SK-N-DZ (cell line): ENCODE measurements around the gene KHDRBS2.

ENCODE experiments used
- DNase-seq: peaks from one replicate; pipeline ENCODE4 v3.0.0-alpha.2; 2015; ENCODE audit warnings: low spot score

KHDRBS2 gene

DNA sequence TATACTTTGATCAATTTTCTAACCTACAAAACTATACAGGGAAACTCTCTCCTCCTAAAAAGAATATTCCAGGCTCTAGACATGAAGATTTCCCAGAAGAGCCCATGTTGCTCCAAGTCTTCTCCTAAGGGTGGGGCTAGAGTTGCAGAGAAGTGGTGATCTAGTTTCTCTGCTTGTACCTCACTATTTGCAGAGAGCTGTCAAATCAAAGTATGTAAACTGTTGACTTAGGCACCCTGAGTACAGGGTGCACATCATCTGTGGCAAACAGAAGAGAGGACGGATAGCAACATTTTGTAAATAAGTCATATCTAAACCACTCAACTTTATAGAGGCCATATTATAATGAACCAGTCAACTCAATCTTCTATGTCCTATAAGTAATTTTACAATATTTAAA is 250.1 kb downstream of the KHDRBS2 start:
- DNase-seq: no peak

DNA sequence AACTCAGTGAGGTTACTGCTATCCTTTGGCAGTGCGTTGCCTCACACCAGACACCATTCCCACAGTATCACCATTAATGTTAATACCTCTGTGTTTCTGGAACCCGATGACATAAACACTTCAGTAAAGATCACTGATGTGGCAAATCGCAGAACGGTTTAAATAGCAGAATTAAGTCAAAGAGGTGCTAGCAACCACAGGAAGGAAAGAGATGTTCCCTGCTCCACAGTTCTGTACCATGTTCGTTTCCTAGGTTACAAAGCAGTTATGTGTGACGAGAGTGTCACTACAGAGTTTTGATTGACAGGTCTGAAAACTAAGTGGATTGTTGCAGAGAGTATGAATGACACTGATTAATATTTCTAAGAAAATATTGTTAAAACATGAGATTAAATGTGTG is 272.3 kb downstream of the KHDRBS2 start:
- no peak for DNase-seq

- DNase-seq: no peak
These were observed 276.6 kb downstream of the KHDRBS2 start for GRCh38 chr6:62009445-62009844.

- DNase-seq: no peak
These were observed 296.4 kb downstream of the KHDRBS2 start for GRCh38 chr6:61989616-61990015.

- DNase-seq: no peak
These were observed 305.4 kb downstream of the KHDRBS2 start for GRCh38 chr6:61980622-61981021.

DNA sequence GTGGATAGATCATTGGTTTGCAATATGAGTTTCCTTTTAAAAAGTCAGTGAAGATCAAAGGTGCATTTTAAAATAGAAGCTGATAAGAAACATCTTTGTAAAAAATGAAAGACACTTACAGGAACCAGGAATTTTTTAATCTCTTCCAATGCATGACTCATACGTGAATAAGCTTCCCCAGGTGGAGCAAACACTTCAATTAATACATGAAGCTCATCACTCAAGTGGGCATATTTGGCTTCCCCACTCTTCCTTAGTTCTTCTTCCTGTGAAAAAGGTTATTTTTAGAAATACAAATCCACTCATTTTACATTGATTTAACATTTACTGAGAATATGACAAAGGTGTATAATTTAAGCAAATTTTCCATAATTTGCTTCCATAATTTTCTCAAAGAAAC is 308.1 kb downstream of the KHDRBS2 start:
- no peak for DNase-seq

- no peak for DNase-seq
These were observed 308.9 kb downstream of the KHDRBS2 start for GRCh38 chr6:61977099-61977498.

DNA sequence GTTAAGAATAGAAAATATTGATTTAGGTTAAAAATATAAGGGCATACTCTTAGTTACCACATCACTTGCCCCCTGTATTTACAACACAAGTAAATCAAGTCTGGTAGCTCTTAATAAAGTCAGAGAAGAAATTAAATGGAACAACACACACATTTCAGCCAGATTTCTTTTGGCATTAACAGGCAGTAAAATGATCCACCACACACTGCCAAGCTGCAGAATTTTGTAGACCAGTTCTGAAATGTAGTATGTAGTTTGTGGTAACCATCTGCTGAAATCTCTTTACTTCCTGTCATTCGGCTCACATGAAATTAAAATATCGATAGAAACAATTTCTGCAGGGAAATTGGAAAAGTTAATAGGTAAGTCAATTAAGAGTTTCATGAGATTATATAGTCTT is 326.8 kb downstream of the KHDRBS2 start:
- DNase-seq: no peak

GRCh38 chr6:61953851-61954250 is 332.2 kb downstream of the KHDRBS2 start:
- DNase-seq: no peak

DNA sequence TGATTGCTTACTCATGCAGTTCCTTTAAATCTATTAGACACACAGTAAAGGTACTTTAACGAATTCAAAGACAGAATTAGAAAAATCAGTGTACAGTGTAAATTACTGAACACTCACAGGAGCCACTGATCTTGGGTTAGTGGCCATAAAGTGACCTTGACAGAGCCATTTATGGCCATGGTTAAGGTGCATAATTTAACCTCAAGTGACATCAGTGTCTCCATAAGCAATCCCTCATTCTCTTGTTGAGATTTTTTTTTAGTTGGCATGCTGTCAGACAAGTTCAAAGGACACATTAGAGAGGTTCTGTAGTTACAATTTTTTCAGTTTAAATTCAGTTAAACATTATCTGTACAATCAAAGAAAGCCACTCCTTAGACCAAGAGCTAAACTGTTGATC is 334.4 kb downstream of the KHDRBS2 start:
- DNase-seq: no peak

DNA sequence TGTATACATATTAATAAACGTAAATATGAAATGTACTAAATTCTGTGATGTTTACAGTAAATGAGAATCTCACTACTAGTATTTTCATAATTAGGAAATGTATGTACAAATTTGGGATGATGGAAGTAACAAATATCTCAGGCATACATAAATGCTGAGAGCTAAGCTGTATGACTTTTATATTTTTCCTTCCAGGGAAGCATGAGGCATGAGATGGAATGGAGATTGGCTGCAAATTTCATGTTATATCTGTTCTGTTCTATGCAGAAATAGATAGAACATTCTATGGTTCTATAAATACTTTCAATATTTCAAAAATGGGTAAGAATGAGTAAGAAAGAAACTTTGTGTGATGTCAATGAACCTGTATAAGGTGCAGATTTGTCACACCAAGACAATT is 335.2 kb downstream of the KHDRBS2 start:
- DNase-seq: no peak

DNA sequence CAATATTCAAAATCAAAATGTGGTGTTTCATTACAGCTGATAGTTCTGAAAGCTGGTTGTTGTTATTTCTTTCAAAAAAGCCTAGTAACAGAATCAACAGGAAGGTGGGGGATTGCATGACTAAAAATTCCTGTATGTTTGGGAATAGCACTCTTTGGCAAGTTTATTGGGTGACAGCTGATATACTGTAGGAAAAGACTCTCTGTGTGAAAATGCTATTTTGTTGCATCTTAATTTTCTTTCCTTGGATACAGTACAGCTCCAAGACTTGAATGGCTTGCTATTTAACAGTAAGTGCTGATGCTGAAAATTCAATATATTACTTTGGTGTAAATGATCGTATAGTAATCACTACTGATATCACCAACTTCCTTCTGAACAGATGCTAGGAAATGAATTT is 336.1 kb downstream of the KHDRBS2 start:
- no peak for DNase-seq

DNA sequence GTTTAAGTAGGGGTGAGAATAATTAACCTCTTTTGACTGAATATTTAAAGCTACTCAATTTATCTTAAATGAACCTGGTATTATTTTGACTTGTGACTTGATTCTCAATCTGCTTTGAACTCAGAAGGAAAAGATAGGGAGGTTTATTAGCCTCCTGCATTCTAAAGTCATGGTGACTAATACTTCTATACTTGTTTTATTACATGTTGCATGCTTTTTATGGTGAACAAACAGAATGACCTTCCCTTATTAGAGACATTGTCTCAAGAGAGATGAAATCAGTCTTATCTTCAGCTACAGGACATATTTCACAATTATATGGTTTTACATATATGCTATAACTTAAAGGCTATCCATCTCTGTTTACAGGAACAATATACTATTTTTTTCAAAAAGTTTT is 336.9 kb downstream of the KHDRBS2 start:
- DNase-seq: no peak

- no peak for DNase-seq
These were observed 338.6 kb downstream of the KHDRBS2 start for GRCh38 chr6:61947311-61947947.

- no peak for DNase-seq
These were observed 345.1 kb downstream of the KHDRBS2 start for GRCh38 chr6:61940919-61941318.

DNA sequence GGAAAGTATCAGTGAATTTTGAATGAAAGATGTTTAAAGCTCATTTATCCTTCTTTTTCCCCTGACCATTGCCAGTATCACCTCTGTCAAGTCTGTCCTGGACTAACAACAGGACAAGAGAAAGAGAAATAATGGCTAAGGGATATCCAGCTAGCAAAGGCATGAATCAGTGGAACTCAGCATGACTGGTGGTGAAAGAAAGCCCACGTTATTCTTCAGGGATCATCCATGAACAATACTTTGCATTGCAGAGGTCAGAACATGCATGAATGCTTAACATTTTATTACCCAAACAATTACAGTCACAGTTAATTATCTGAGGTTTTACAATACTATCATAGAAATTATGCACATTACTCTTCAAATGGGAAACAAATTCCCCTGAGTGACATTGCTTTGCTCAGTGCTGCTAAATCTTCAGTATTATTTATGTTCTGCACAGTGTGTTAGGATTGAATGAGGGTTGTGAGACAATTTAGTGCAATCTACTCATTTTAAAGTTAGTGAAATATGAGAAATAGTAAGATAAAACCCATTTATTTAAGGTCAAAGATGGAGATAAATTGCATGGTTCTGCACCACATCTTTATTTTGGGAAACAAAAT is 350.7 kb downstream of the KHDRBS2 start:
- DNase-seq: no peak

GRCh38 chr6:61909486-61909885 is 376.5 kb downstream of the KHDRBS2 start:
- no peak for DNase-seq

DNA sequence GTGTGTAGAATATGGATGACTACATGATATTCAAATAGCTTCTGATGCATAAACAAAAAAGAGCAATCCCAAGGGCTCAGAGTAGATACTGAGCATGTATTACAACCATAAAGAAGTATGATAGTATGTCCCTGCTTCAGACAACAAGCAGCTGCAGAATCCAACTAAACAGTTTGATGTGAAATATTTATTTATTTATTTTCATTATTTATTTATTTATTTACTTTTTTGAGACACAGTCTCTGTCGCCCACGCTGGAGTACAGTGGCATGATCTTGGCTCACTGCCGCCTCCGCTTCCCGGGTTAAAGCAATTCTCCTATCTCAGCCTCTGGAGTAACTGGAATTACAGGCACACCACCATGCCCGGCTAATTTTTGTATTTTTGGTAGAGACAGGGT is 384.3 kb downstream of the KHDRBS2 start:
- DNase-seq: no peak

DNA sequence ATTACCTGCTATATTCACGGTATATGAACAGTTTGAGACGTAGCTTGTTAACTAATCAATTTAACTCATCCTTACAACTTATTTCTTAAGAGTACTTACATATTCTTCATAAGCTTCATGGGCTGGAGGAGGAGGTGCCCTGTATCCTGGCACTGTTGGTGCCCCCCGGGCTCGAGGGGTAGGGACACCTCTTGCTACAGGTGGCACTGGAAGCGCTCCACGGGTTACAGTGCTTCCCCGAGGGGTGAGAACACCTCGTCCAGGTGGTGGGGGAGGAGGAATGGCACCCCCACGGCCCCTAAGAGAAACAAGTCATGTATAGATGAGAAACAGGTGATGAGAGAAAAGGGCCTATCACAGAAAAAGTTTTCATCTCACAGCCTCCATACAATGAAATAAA is 391.5 kb downstream of the KHDRBS2 start:
- DNase-seq: no peak

GRCh38 chr6:61887423-61887822 is 398.6 kb downstream of the KHDRBS2 start:
- DNase-seq: no peak

DNA sequence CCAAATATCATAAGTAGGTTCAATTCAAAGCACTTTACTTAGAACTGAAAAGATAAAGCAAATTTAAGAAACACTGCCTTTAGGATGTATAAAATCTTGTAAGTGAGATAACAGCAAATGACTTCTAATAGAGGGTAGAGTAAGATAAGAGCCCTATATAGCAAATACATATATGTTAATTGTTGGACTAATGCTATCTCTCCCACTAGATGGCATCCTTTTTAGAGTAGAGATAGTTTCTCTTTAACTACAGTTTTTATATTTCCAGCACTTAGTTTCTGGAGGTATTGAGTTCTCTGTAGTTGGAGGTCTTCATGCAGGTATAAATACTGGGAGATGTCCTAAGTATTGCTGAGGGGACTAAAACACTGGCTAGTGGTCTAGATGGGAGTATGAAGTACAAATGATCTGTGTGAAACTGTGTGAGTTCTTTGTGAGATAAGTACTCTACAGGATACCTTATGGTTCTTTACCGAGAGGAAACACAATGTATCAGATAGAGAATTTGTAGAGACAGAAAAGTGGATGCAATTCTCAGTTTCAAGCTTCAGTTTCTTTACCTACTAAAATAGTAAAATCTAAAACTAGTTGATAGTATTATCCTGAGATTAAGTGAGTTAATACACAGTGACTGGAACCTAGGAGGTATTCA is 399.3 kb downstream of the KHDRBS2 start:
- no peak for DNase-seq

DNA sequence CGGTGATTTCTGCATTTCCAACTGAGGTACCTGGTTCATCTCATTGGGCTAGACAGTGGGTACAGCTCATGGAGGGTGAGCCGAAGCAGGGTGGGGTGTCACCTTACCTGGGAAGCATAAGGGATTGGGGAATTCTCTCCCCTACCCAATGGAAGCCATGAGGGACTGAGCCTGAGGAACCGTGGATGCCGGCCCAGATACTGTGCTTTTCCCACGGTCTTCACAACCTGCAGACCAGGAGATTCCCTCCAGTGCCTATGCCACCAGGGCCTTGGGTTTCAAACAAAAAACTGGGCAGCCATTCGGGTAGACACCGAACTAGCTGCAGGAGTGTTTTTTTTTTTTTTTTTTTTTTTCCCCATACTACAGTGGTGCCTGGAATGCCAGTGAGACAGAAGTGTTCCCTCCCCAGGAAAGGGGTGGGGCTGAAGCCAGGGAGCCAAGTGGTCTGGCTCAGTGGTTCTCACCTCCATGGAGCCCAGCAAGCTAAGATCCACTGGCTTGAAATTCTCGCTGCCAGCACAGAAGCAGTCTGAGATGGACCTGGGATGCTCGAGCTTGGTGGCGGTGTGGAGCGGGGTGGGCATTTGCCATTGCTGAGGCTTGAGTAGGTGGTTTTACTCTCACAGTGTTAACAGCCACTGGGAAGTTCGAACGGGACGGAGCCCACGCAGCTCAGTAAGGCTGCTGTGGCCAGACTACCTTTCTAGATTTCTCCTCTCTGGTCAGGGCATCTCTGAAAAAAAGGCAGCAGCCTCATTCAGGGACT is 416.2 kb downstream of the KHDRBS2 start:
- DNase-seq: no peak
